Omental fat pad (tissue), 4 donors: Measurements from ENCODE around the gene HPCAL1. TPM values are rescaled to one million over a fixed set of nuclear protein-coding genes. Genes with fewer than 3 reads are reported as not detected.

ENCODE experiments used
- ATAC-seq: fragments of 150-250 bp; one replicate; pipeline ENCODE4 v1.9.1; 2016; ENCODE audit warnings: mild to moderate bottlenecking, moderate library complexity; ENCODE audit not compliant: low FRiP score
- DNase-seq: peaks from one replicate; pipeline ENCODE4 v3.0.0-alpha.2; 2019; ENCODE audit warnings: low spot score
- CTCF ChIP-seq, 3 donors: fragments of 450-650 bp; IDR thresholded peaks; one replicate each; pipeline ENCODE4 v1.5.1; 2016 to 2017; ENCODE audit warnings: antibody characterized with exemption in 3 of 3, mild to moderate bottlenecking in 3 of 3, moderate library complexity in 2 of 3
- total RNA-seq, 4 donors: library from RNA; depleted of rRNA; stranded (reverse); fragments of >200 nt; gene quantifications; one replicate each; pipeline ENCODE4 v1.1.0, GENCODE V29; 2016

The HPCAL1 gene
- total RNA-seq, 4 donors from 2014 or later = 51.8 to 75.8 (median 67.8) TPM

GRCh38 chr2:10340593-10340975, 37.9 kb downstream of the HPCAL1 start:
- ATAC-seq = no peak
- no peak for DNase-seq
- TF ChIP-seq CTCF (IDR thresholded peaks at IDR 0.05) = no peak

- TF ChIP-seq CTCF (IDR thresholded peaks at IDR 0.05) = no peak
- ATAC-seq (no peak), DNase-seq (no peak)
Measured at GRCh38 chr2:10341193-10341592, 38.5 kb downstream of the HPCAL1 start.

GRCh38 chr2:10342245-10342951, 39.7 kb downstream of the HPCAL1 start:
- no peak for TF ChIP-seq CTCF (IDR thresholded peaks at IDR 0.05)
- no peak for ATAC-seq
- no peak for DNase-seq

GRCh38 chr2:10343191-10343590, 40.5 kb downstream of the HPCAL1 start:
- ATAC-seq = no peak
- DNase-seq = no peak
- TF ChIP-seq CTCF (IDR thresholded peaks at IDR 0.05) = no peak

GRCh38 chr2:10343658-10344057, 41.0 kb downstream of the HPCAL1 start:
- TF ChIP-seq CTCF (IDR thresholded peaks at IDR 0.05) = no peak
- DNase-seq = no peak
- no peak for ATAC-seq

- no peak for TF ChIP-seq CTCF (IDR thresholded peaks at IDR 0.05)
- DNase-seq = no peak
- ATAC-seq = no peak
Measured at GRCh38 chr2:10344105-10345066, 41.7 kb downstream of the HPCAL1 start.
